SW 1271 (cell line): ENCODE results near the gene KCNN2.

Source experiments
- DNase-seq, 2 experiments: peaks; one replicate each; lab custom pipeline; 2025; lab: John Stamatoyannopoulos, UW

The KCNN2 gene

DNA sequence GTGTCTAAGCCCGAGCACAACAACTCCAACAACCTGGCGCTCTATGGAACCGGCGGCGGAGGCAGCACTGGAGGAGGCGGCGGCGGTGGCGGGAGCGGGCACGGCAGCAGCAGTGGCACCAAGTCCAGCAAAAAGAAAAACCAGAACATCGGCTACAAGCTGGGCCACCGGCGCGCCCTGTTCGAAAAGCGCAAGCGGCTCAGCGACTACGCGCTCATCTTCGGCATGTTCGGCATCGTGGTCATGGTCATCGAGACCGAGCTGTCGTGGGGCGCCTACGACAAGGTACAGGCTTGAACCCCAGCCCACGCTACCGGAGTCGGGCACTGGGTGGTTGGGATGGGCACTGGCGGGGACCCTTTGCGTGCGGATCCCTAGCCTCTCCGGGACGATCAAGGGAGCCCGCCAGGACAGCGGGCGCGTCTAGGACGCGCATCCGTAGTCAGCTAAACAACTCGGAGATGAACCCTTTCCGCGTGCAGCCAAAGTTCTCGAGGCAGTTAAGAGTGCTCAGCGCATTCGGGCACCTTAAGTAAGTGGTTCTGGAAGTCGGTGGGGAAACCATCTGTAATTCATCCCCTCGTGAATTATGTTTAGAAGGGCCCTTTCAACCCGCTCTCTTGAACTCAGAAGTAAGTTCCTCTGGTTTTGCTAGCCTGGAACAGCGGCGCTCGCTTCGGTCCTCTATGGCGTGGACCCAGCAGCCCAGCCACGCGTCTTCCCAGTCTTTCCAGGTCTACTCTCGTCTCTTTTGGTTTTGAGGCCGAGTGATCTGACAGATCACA lies 1.3 kb downstream of the KCNN2 start:
- DNase-seq: peak in 1 of 2 experiments; percentile 5

DNA sequence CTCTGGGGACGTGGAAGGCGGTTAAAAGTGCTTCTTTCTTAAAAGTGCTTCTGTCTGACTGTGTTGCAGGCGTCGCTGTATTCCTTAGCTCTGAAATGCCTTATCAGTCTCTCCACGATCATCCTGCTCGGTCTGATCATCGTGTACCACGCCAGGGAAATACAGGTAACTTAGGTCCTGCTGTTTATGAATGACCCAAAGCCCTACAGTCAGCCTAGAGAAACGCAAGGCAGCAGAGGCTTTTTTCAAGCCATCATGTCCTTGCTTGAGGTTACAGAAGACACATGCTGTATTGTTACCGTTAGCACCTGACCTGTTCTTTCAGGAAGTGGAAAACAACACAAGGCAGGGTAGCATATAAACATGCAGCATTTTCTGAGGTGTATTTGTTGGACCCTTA lies 2.0 kb downstream of the KCNN2 start:
- DNase-seq: no peak

DNA sequence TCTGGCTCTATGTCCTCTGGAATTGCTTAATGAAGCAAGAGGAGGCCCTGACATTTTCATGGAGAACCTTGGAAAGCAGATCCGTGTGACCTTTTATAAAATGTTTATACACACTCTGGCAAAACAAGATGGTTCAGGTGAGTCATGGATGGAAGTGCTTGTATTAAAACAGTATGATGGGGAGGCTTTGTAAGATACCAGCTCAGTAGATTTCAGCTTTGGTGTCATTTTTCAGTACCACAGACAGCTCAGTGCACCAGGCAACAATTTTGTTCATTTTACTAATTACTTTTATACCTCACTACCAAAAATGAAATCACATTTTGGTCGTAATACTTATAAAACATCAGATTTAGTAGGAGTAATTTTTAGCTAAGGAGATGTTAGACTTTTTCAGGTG lies 5.2 kb downstream of the KCNN2 start:
- no peak for DNase-seq

DNA sequence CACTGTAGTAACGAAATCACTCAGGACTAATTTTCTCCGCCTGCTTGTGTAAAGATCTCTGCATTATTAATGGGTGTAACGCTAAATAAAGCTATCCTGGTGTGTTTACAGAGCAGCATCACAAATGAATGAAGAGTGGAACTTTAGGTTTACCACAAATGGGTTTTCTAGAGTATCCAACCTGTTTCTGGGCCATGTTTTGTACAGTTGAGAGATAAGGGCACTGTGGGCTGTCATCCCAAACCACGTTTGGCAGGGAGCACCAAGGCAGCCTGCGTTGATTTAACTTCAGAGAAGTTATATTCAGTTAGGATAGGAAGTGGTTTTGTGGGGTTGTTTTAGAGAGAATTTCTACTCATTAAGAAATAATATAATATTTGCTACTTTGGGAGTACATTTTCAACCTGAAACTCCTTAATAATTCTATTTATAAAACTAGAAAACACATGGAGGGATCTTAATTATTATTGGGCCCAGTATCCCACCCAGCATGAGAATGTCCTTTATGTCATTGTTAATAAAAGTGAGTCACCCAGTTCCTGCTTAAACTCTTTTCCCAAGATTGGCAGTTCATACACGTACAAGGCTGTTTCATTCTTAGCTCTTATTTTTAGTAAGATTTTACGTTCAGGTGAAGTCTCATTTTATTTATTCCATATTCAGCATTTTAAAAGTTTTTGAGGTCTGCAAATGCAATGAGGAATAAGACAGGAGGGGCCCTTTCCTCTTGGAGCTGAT lies 8.0 kb downstream of the KCNN2 start:
- no peak for DNase-seq

DNA sequence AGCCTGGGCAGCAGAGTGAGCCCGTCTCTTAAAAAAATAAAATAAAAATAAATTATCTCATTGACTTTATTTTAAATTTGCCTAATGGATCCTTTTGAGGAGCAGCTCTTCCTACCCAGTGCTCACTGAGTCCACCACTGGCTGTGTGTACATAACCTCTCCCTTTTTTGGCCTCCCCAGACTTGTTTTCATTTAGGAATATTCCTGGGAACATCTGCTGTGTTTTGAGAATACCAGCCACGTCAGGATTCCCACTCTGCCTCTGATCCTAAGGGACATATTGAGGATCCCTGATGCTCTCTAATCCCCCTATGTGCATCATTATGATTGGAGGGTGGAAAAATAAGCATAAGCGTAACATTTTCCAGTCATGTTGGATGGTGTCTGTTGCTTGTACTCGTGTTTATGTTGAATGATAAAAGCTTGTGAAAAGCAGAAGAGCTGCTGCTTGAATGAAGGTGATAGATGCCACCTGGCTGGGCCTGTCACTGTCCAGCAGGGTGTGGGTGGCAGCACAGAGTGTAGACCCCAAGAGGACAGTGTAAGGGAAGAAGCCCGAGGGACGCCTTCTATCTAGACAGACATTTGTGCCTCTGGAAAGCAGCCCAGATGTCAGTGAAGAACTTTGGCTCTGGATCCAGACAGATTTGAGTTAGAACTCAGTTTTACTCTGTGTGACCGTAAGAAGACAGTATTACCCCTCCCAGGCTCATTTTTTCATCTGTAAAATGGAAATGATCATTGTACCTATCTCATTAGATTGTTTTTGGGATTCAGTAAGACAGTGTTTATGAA lies 15.4 kb downstream of the KCNN2 start:
- DNase-seq: no peak

DNA sequence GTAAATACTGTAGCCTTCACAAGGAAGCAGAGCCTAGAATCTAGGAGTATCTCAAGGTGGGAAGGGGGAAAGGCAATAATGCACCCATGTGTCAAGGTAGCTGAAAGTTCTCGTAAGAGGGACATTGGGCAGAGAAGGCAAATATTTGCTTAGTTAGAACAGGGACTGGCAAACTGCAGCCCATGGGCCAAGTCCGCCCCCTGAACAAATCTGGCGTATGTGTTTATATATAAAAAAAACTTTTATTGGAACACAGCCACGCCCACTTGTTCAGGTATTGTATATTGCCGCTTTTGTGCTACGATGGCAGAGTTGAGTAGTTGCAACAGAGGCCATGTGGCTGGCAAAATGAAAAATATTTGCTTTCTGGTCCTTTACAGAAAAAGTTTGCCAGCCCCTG lies 16.1 kb downstream of the KCNN2 start:
- no peak for DNase-seq

DNA sequence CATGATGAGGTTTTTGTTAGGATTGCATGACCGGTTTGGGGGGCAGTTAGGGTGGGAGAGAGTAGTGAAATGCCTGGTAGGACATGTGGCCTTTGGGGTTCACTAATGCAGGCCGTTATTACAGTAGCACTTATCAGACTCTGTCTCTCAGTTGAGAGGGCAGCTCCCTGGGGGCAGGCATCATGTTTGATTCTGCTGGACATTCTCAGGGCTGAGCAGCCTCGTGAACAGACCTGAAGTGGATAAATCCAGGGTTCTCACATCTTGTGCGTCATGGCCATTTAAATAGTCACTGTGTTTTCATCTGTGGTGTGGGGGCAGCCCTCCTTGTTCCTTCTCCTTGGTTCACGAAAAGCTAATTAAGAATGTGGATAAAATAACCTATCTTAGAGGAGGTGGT lies 18.9 kb downstream of the KCNN2 start:
- DNase-seq: no peak

DNA sequence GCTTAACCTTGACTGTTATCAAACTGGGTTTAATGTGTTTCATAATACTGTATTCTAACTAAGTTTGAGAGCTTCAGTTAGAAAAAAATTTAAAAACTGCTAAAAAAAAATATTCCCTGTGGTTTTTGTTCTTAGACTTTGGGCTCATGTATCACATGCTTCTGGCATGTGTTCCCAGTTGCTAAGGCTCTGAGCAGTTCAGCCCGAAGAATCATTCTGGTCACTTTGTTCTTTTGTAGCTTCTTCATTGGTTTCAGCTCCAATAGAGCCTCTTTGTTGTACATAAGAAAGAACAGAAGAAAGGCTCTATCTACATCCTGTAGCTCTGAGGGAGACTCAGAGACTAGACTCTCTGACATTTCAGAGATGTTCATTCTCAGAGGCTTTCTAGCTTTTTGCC lies 25.6 kb downstream of the KCNN2 start:
- DNase-seq: no peak

DNA sequence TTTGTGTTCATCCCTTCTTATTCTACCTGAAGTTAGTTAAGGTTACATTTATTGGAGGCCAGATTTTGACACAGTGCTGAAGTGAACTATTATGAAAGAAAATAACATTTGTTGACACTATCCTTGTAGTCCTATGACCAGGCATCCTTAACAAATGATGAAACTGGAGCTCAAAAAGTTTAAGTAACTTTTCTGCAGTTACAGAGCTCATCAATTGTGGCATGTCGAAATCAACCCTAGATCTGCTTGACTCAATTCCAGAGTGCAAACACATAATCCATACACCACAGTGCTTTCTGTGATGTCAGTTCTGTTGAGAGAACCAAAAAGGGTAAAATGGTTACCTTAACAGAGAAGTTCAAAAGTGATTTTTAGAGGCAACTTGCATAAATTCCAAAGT lies 28.6 kb downstream of the KCNN2 start:
- no peak for DNase-seq

DNA sequence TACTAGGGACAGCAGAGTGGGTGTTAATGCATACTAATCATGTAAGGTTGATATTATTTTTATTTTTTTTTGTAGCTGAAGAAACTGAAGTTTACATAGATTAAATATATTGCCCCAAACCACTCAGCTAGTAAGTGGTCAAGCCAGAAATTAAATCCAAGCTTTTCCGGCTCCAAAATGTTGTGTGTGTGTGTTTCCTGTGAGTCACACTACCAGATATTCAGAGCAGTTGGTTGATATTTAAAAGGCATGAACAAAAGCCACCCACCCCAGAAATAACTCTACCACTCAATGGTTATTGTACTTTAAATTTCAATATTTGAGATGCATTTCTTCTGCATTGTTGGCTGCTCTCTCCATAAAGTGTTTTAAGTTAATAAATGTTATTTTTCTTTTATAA lies 29.5 kb downstream of the KCNN2 start:
- no peak for DNase-seq

DNA sequence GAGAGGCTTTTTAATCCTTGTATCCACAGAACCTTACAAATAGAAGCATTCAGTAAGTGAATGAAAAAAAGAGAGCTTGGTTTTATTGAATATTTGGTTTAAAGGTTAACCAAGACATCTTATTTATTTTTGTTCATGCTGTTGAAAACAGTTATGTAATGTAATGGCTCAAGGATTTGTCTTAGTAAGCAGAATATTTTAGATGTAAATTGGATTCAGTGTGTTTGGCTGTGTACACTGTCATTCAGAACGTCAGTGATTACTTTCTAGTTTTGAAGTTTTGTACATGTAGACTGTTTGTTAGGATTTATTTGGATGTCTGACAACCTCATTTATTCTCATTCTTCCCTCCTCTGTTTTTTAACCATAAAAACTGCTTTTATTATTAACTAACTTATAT lies 31.3 kb downstream of the KCNN2 start:
- no peak for DNase-seq

DNA sequence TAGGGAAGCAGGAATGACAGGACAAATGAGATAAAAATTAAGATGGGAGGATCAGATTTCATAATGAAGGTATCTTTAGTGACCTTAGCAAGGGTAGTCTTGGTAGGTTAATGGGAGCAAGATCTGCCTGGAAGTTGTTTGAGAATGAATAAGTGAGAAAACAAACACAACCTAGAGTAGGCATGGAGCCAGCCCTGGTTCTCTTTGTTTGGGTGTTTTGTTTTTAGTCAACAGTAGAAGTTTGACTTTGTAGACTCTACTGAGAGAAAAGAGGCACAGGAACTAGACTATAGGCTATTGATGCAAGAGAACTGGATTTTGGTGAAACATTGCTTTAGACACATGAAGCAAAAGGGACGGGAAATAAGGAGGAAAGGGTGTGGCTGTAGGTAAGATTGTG lies 40.3 kb downstream of the KCNN2 start:
- DNase-seq: no peak

DNA sequence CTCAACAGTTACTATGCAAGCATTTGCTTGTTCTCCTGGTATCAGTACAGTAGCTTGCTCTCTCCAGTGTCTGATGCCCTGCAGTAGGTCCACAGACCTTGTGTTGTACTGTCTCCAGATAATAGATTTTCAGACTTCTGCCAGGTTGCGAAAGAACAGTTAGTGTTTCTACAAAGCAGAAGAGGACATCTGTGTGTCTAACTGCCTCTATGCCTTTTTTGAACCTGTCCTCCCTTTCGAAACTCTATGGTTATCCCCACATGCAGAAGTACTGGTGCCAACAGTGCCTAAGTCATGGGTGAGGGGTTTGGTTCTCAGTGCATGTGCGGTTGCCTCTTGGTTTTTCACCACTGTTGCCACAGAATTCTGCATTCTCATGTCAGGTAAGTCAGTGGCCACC lies 45.9 kb downstream of the KCNN2 start:
- no peak for DNase-seq

DNA sequence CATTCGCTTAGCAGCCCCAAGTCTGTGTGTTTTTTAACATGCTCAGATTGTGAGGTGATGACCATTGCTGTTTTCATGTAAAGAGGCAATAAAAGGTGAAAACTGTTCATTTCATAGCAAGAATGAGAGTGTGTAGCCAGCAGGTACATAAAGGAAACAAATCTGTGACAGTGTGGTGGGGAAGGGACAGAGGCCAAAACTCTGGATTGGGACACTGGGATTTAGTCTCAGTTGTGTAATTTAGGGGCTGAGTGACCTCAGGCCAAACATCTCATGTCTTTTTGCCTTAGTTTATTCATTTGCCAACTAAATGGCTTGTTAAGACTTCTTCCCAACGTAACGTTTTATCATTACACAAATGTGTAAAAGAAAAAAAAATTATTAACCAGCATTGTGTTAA lies 47.0 kb downstream of the KCNN2 start:
- DNase-seq: no peak

DNA sequence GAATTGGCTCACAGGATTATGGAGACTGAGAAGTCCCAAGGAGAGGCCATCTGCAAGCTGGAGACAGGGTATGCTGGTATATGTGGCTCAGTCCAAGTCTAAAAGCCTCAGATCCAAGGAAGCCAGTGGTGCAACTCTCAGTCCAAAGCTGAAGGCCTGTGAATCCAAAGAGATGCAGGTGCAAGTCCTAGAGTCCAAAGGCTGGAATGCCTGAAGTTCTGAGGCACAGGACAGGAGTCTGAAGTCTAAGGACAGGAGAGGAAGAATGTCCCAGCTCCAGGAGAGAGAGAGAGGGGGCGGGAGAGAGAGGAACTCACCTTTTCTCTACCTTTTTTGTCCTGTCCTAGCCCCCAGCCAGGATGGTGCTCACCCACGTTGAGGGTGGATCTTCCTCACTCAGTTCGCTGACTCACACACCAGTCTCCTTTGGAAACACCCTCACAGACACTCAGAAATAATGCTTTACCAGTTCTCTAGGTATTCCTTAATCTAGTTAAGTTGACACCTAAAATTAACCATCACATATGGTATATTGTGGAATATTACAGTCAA lies 49.6 kb downstream of the KCNN2 start:
- DNase-seq: no peak

DNA sequence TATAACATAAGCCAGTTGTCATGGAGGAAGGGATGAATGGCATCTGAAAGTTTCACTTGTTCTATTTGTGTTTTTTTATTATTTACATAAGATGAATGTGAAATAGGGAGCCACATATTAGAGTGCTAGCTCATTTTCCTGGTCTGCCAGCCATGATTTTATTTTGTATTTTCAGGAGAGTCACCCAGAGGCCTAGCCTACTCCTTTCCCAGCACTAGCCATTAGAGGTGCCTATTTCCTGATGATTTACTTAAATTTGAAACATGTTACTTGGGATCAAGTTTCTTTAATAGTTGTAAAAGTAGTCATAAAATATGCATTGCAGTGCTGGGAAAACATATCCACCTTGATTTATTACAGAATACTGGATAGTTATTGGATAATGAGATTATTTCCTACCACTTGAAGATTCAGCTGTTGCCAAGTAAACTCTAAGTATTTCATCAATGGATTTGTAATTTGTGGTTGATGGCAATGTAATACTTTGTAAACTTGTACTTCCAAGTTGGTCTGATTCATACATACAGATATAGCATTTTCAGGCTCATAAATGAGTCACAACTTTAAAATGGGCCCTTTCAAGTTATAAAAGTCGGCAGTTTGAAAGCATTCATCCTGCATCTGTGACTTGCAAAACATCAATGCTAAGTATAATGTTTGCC lies 50.8 kb downstream of the KCNN2 start:
- DNase-seq: no peak

DNA sequence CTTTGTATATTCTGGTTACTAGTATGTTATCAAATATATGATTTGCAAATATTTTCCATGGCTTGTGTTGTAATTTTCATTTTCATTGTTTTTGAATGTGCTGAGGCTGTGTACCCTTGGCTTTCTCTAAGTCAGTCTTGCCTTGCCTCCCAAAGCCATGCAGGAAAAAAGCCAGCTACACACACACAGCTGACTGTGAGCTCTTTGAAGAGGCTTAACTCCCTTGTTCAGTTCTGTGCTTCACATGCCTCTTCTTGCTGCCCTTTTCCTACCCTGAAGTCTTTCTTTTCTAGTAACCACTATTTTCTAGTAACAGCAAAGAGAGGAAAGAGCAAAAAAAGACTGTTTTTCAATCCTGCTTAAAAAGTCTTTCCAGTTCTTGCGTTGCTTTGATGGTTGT lies 53.9 kb downstream of the KCNN2 start:
- DNase-seq: no peak

DNA sequence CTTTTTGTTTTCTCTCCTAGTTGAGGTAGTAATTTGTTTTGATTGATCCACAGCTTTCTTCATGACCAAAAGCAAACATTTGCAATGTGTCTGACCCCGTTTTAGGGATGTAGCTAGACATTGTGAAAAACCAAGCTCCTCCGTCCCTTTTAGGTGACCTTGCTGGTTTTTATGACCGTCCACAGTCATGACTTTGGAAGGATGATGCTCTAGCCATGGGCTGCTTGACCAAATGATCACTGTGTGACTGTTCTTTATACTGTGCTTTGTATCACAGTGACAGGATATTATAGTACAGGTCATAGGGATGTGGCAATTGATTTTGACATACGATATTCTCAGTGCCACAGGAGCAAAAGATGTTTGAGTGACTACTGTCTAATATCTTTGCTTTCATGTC lies 54.4 kb downstream of the KCNN2 start:
- DNase-seq: no peak

DNA sequence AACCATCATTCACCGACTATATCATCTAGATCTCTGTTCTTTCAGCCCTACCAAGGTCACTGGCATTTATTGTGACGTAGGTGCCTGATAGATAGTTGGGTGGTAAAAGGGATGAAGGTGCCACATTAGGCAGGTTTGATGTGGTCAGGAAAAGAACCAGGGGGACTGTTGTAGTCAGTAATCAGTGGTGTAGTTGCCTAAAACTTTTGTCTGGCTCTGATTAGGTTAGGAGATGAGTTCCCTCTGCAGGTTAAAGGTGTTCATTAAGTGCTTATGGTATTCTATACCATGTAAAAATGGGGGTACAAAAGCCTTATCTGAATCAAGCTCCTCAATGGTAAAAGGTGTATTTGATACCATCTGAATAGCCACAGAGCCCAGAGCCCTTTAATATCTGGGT lies 55.6 kb downstream of the KCNN2 start:
- no peak for DNase-seq

DNA sequence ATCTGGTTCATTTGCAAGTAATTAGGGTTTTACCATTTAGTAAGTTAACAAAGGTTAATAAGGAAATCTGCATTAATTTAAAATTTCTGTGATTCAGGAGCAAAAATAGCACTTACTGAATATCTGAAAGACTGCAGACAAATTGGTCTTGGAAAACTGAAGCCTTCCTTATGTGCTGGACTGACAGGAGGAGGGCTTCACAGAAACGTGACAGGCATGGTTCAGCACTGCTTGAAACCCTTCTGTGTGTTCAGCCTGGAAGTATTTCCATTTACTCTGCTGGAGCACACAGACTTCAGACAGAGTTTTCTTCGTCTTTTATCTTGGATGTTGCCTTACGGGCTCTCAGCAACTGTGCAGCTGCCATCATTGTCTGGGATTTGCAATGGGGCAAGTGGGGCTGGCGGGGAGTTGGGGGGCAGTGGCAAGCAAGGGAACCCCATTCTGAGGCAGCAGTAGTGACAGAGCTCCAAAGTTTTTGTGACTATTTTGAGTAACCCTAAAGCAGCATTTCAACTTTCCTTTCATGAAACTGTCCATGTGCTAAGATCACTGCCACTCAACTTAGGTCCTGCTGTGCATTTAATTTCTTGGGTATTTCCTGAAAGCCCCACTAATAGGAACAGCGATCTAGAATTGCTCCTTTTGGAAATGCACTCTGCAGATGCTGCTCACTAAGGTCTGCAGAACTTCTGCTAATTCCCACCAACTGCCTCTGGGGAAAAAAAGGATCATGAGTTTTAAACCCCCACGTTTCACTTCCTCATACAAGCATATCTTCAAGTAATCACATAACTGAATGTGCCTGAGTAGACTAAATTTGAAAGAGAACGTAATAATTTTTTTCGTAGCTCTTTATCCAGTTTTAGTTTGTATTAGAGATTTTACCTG lies 56.6 kb downstream of the KCNN2 start:
- no peak for DNase-seq

DNA sequence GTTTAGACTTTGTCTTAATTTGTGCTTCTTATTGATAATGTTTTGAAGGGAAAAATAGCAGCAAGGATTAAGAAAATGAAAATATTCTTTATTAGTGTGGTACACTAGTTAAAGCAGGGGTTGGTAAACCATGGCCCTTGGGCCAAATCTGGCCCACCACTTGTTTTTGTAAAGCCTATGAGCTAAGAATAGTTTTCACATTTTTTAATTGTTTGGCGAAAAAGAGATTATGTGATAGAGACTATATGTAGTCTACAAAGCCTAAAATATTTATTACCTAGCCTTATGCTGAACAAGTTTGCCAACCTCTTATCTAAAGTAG lies 57.2 kb downstream of the KCNN2 start:
- no peak for DNase-seq
